Cardiac muscle cell (in vitro differentiated cells and primary cell): ENCODE data around the gene ZNF426. TPM values are rescaled to one million over a fixed set of nuclear protein-coding genes. Genes with fewer than 3 reads are reported as not detected.
"Not testable (repeated sequence)": the region's sequence is repeated elsewhere in the genome, so short reads cannot be mapped to it uniquely, and the experiment has no call there.

Experiments used
- DNase-seq, 2 donors: peaks; one replicate each; pipeline versions ENCODE4 v3.0.0 to v3.0.0-alpha.2; 2010 to 2017; ENCODE audit warnings: low read depth in 1 of 2, low spot score in 1 of 2
- H3K27ac ChIP-seq: fragments of 200-600 bp; sonication (generic); 2 replicates; pipeline ENCODE4 v1.5.1; 2016
- H3K27me3 ChIP-seq: fragments of 200-600 bp; sonication (generic); 2 replicates; pipeline ENCODE4 v1.6.0; 2016; ENCODE audit warnings: control low read depth
- H3K36me3 ChIP-seq: fragments of 200-600 bp; sonication (generic); 2 replicates; pipeline ENCODE4 v1.5.1; 2016; ENCODE audit warnings: control low read depth
- H3K4me1 ChIP-seq: fragments of 200-600 bp; sonication (generic); 2 replicates; pipeline ENCODE4 v1.8.1; 2017; ENCODE audit warnings: low read depth, mild to moderate bottlenecking, mixed run types
- H3K4me3 ChIP-seq: fragments of 200-600 bp; sonication (generic); 2 replicates; pipeline ENCODE4 v1.5.1; 2016; ENCODE audit warnings: mild to moderate bottlenecking
- H3K9me3 ChIP-seq: fragments of 200-600 bp; sonication (generic); 2 replicates; pipeline ENCODE4 v1.5.1; 2017; ENCODE audit warnings: low read depth, mild to moderate bottlenecking, control low read depth
- CTCF ChIP-seq: IDR thresholded peaks from 2 replicates; pipeline ENCODE4 v1.5.1; 2012; ENCODE audit warnings: low read depth, mild to moderate bottlenecking, low read length
- polyA plus RNA-seq: library from polyadenylated mRNA; unstranded; fragments of >200 nt; fragmentation: Nextera tagmentation; extraction: Ambion mirVana; gene quantifications from 2 replicates; pipeline ENCODE4 v1.2.1, GENCODE V29; 2016
- total RNA-seq: library from RNA; depleted of rRNA; stranded (reverse); fragments of >200 nt; gene quantifications from 2 replicates; pipeline ENCODE4 v1.2.3, GENCODE V29; 2016

The ZNF426 gene
- 13.9 and 16.2 TPM in 2 replicates for total RNA-seq
- 16.1 and 21.5 TPM in 2 replicates for polyA plus RNA-seq

DNA sequence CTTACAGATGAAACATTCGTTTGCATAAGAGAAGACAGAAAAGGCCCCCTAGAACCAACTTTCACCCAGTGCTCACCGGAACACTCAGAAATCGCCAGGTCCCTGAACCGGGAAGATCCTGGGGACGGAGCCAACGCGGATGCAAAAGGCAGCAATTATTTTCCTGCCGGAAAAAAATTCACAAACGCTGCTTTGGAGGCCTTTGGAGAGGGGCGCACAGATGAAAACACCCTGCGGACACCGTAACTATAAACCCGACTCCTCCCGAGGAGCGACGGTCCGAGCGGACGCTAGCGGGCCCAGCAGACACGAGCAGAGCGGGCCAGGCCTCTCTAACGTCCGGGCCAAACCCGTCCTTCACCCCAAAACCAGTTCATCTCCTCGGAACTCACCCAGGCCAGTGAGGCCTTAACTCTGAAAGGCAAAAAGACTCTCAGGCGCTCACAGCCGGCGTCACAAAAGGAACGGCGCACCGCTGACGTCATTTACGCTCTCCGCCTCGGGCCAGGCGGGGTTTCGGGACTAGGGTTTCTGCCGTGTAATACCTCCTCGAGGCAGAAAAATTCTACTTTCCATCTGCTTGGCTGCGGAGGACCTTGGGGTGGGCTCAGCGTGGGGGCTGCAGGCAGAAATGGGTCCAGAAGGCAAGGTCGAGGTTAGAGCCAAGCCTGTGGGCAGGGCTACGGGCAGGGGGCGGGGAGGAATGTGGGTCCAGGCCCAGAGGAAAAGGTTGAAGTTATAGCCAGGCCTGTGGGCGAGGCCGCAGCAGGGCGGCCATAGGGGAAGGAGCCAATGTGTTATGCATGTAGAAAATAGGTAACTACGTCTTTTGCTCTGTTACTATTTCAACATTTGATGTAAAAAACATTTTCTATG lies at the start of gene ZNF426:
ZNF426 (minus strand) TSS at position 463 of the 876 bp plus-strand sequence. CDS start 2,413 bp downstream, outside the sequence.
- Histone ChIP-seq H3K9me3 (no peaks in the 10 kb centered on the region), H3K4me3 (peak within 1 kb of the TSS; percentile 84)
- TF ChIP-seq CTCF, result no peak

DNA sequence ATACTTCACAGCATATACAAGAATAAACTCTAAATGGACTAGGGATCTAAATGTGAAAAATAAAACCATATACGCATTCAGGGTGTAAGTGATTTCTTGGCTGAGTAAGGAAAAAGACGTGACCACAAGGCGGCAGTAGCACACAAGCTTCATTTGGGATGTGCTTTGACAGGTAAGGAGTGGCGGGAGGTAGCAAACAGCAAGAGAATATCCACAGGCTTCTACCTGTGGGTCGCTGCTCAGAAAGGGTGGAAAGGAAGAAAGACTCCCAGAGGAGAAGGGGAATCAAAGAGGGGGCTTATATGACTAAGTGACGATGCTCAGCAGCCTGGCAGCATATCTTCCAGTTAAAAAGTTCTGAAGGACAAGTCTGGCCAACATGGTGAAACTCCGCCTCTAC lies 48.3 kb upstream of the ZNF426 start:
- peak; percentile 75 for DNase-seq
- H3K4me1 ChIP-seq, result peaks cover 8% of the 10 kb centered on the region
- H3K36me3 ChIP-seq, result no peaks in the 10 kb centered on the region
- TF ChIP-seq CTCF, result peak; percentile 74
- H3K27ac ChIP-seq, result no peak overlapping the region
- H3K27me3 ChIP-seq, result no peaks in the 10 kb centered on the region
- no peaks in the 10 kb centered on the region for H3K9me3 ChIP-seq
- no peak overlapping the region for H3K4me3 ChIP-seq

More for the DNA sequence above, at the start of gene ZNF426:
- Histone ChIP-seq H3K36me3 (peaks cover 21% of the 10 kb centered on the region), H3K27me3 (no peaks in the 10 kb centered on the region), H3K27ac (peak within 1 kb of the TSS; percentile 99), H3K4me1 (no peaks in the 10 kb centered on the region)
- peak; percentile 92 to 95 for DNase-seq

DNA sequence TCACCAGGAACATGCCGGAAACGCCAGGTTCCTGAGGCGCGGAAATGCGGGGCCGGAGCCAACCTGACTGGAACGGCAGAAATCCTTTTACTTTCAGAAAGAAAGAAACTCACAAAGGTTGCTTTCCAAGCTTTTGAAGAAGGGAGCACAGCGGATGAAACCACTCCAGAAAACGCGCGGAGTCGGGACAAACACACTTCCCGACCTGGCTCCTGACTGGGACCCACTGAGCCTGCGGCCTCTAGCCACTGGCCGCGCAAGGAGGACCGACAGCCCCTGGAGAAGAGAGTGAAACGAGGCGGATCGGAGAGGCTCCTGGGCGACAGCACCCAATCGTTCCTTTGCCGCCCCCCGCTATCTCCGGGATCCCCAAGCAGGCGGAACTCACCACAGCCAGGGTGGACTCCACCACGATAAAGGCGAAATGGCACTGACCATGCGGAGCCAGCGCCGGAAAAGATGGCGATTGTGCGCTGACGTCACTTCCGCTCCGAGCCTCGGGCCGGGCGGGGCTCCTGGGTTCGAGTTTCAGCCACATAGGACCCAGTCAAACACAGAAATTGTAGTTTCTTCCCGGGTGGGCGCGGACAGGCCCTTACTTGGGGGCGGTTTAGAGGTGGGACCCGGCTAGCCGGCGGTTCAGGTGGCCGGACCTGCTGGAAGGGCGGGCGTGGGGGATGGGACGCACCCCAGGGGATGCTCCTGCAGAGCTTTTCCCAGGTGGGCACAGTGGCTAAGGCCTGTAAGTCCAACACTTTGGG lies 45.8 kb upstream of the ZNF426 start, which contains the start of gene ZNF121:
ZNF121 (minus strand) TSS at position 432 of the 761 bp plus-strand sequence. CDS start 16,407 bp downstream, outside the sequence.
- Histone ChIP-seq H3K9me3 (no peaks in the 10 kb centered on the region), H3K4me1 (peaks cover 8% of the 10 kb centered on the region), H3K27ac (peak within 1 kb of the TSS; percentile 74), H3K27me3 (no peaks in the 10 kb centered on the region), H3K36me3 (no peaks in the 10 kb centered on the region), H3K4me3 (peak within 1 kb of the TSS; percentile 60)
- no peak for TF ChIP-seq CTCF
- peak; percentile 86 to 92 for DNase-seq

GRCh38 chr19:9582081-9582725 lies 43.8 kb upstream of the ZNF426 start:
- peak overlapping the region; percentile 64 for H3K27ac ChIP-seq
- not testable (repeated sequence) for H3K4me1 ChIP-seq, H3K9me3 ChIP-seq, H3K36me3 ChIP-seq, H3K27me3 ChIP-seq, DNase-seq
- peak overlapping the region; percentile 60 for H3K4me3 ChIP-seq

DNA sequence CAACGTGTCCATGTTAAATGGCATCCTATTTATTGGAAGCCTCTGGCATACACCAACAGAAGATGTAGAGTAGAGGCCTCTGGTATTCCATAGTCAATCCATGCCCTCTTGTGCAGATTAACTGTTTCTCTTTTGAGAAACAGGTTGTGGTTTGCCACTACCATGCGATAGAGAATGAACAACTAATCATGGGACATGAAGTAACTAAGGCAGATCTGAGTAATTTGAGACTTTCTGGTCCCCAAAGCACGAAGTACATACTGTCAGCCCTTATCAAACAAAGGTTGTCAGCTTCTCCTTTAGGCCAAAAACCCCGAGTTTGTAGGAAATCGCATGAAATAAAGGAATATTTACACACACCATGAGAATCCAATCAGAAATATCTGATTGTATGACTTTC lies 42.3 kb upstream of the ZNF426 start:
- TF ChIP-seq CTCF, result no peak
- peaks cover 8% of the 10 kb centered on the region for H3K4me1 ChIP-seq
- H3K4me3 ChIP-seq, result no peak overlapping the region
- no peak for DNase-seq
- H3K27me3 ChIP-seq, result no peaks in the 10 kb centered on the region
- H3K27ac ChIP-seq, result peak overlapping the region; percentile 64
- H3K9me3 ChIP-seq, result no peaks in the 10 kb centered on the region
- H3K36me3 ChIP-seq, result no peaks in the 10 kb centered on the region
